H9 (cell line): ENCODE results near the gene CACNA2D3. TPM values are rescaled to one million over a fixed set of nuclear protein-coding genes. Genes with fewer than 3 reads are reported as not detected.

ENCODE experiments used
- DNase-seq: peaks from one replicate; pipeline ENCODE4 v3.0.0-alpha.2; 2017
- H2AFZ ChIP-seq: one replicate; pipeline ENCODE4 v1.6.1; 2013; ENCODE audit warnings: mild to moderate bottlenecking, low read length, control low read depth, moderate library complexity
- H2AK5ac ChIP-seq: 2 replicates; pipeline ENCODE4 v1.6.1; 2013; ENCODE audit warnings: low read length, control low read depth, mixed read lengths; ENCODE audit not compliant: insufficient read length
- H2BK120ac ChIP-seq: one replicate; pipeline ENCODE4 v1.6.1; 2013; ENCODE audit warnings: low read depth, mild to moderate bottlenecking, low read length, control low read depth, inconsistent platforms; ENCODE audit not compliant: poor library complexity, severe bottlenecking
- H2BK12ac ChIP-seq: 2 replicates; pipeline ENCODE4 v1.6.1; 2013; ENCODE audit warnings: low read length, control low read depth, mixed read lengths, low read depth; ENCODE audit not compliant: insufficient read length
- H2BK15ac ChIP-seq: 2 replicates; pipeline ENCODE4 v1.6.1; 2013; ENCODE audit warnings: low read depth, low read length, control low read depth
- H2BK20ac ChIP-seq: one replicate; pipeline ENCODE4 v1.6.1; 2013; ENCODE audit warnings: low read depth, mild to moderate bottlenecking, low read length, control low read depth, inconsistent platforms; ENCODE audit not compliant: poor library complexity, severe bottlenecking
- H2BK5ac ChIP-seq: 2 replicates; pipeline ENCODE4 v1.6.1; 2013; ENCODE audit warnings: low read length, control low read depth, mixed read lengths; ENCODE audit not compliant: insufficient read length
- H3K14ac ChIP-seq: 2 replicates; pipeline ENCODE4 v1.6.1; 2013; ENCODE audit warnings: low read length, control low read depth; ENCODE audit not compliant: insufficient read depth
- H3K18ac ChIP-seq: 2 replicates; pipeline ENCODE4 v1.6.1; 2013; ENCODE audit warnings: low read depth, mild to moderate bottlenecking, mixed read lengths, low read length, control low read depth; ENCODE audit not compliant: insufficient read length
- H3K23ac ChIP-seq: 2 replicates; pipeline ENCODE4 v1.6.1; 2013; ENCODE audit warnings: low read length, control low read depth, mixed read lengths, low read depth; ENCODE audit not compliant: insufficient read length
- H3K23me2 ChIP-seq: 2 replicates; pipeline ENCODE4 v1.6.1; 2013; ENCODE audit warnings: low read depth, mild to moderate bottlenecking, mixed read lengths, low read length, control low read depth; ENCODE audit not compliant: insufficient read length, poor library complexity, severe bottlenecking
- H3K27ac ChIP-seq: 2 replicates; pipeline ENCODE4 v1.5.1; 2013; ENCODE audit warnings: low read length, control low read depth, mixed read lengths, low read depth; ENCODE audit not compliant: insufficient read length
- H3K27me3 ChIP-seq: 2 replicates; pipeline ENCODE4 v1.6.1; 2013; ENCODE audit warnings: low read length, control low read depth, inconsistent platforms; ENCODE audit not compliant: insufficient read depth
- H3K4ac ChIP-seq: 2 replicates; pipeline ENCODE4 v1.6.1; 2013; ENCODE audit warnings: low read depth, mild to moderate bottlenecking, control low read depth, inconsistent platforms, low read length, moderate library complexity
- H3K4me1 ChIP-seq: 2 replicates; pipeline ENCODE4 v1.6.1; 2013; ENCODE audit warnings: low read length, control low read depth, inconsistent platforms; ENCODE audit not compliant: insufficient read depth
- H3K4me2 ChIP-seq: 2 replicates; pipeline ENCODE4 v1.6.1; 2013; ENCODE audit warnings: low read length, control low read depth, mixed read lengths; ENCODE audit not compliant: insufficient read length, insufficient read depth
- H3K56ac ChIP-seq: 2 replicates; pipeline ENCODE4 v1.6.1; 2013; ENCODE audit warnings: low read depth, mild to moderate bottlenecking, mixed read lengths, low read length, control low read depth; ENCODE audit not compliant: insufficient read length
- H3K79me1 ChIP-seq: 2 replicates; pipeline ENCODE4 v1.6.1; 2013; ENCODE audit warnings: low read depth, mild to moderate bottlenecking, moderate library complexity, low read length, control low read depth, inconsistent platforms; ENCODE audit not compliant: insufficient read depth, poor library complexity, severe bottlenecking
- H3K79me2 ChIP-seq: 2 replicates; pipeline ENCODE4 v1.6.1; 2013; ENCODE audit warnings: low read length, control low read depth, inconsistent platforms; ENCODE audit not compliant: insufficient read depth
- H3K9ac ChIP-seq: 2 replicates; pipeline ENCODE4 v1.6.1; 2013; ENCODE audit warnings: low read length, control low read depth, mixed read lengths; ENCODE audit not compliant: insufficient read length; ENCODE audit errors: extremely low read depth
- H3K9me3 ChIP-seq: one replicate; pipeline ENCODE4 v1.6.1; 2013; ENCODE audit warnings: low read depth, low read length, inconsistent platforms; ENCODE audit not compliant: control insufficient read depth
- H3T11ph ChIP-seq: one replicate; pipeline ENCODE4 v1.6.1; 2013; ENCODE audit warnings: mild to moderate bottlenecking, low read length, control low read depth, inconsistent platforms
- H4K20me1 ChIP-seq: one replicate; pipeline ENCODE4 v1.6.1; 2013; ENCODE audit not compliant: control insufficient read depth, insufficient read length, insufficient read depth
- H4K5ac ChIP-seq: 2 replicates; pipeline ENCODE4 v1.6.1; 2013; ENCODE audit warnings: low read depth, mild to moderate bottlenecking, mixed read lengths, low read length, control low read depth; ENCODE audit not compliant: insufficient read length
- H4K8ac ChIP-seq: replicated peaks from 2 replicates; pipeline ENCODE4 v1.6.1; 2013; ENCODE audit warnings: low read length, control low read depth, mixed read lengths, low read depth; ENCODE audit not compliant: insufficient read length
- H4K91ac ChIP-seq: 2 replicates; pipeline ENCODE4 v1.6.1; 2013; ENCODE audit warnings: low read depth, mild to moderate bottlenecking, moderate library complexity, mixed read lengths, low read length, control low read depth; ENCODE audit not compliant: insufficient read length
- H3K27ac Mint-ChIP-seq, 3 experiments: 2 replicates in 2 of 3; 3 replicates in 1 of 3; pipeline ENCODE4 v1.8.0; 2020 to 2021; ENCODE audit warnings: mixed read lengths in 3 of 3, mild to moderate bottlenecking in 1 of 3, moderate library complexity in 1 of 3
- H3K27me3 Mint-ChIP-seq: 2 replicates; pipeline ENCODE4 v1.8.0; 2021; ENCODE audit warnings: low read depth, mild to moderate bottlenecking, moderate library complexity, mixed read lengths
- H3K36me3 Mint-ChIP-seq, 3 experiments: 2 replicates in 2 of 3; 3 replicates in 1 of 3; pipeline ENCODE4 v1.8.0; 2020 to 2021; ENCODE audit warnings: low read depth in 3 of 3, mixed read lengths in 3 of 3; ENCODE audit not compliant: insufficient read depth in 1 of 3
- H3K4me1 Mint-ChIP-seq, 2 experiments: 2 replicates each; pipeline ENCODE4 v1.8.0; 2020; ENCODE audit warnings: mixed read lengths in 2 of 2
- H3K4me3 Mint-ChIP-seq, 2 experiments: 2 replicates in 1 of 2; 3 replicates in 1 of 2; pipeline ENCODE4 v1.8.0; 2020 to 2021; ENCODE audit warnings: mild to moderate bottlenecking in 2 of 2, mixed read lengths in 2 of 2, moderate library complexity in 1 of 2
- H3K9me3 Mint-ChIP-seq, 2 experiments: 2 replicates in 1 of 2; 3 replicates in 1 of 2; pipeline ENCODE4 v1.8.0; 2020; ENCODE audit warnings: mild to moderate bottlenecking in 2 of 2, mixed read lengths in 2 of 2, moderate library complexity in 1 of 2
- WGBS: extraction: QIAGEN DNeasy Blood & Tissue Kit; methylation state at CpG from one replicate; pipeline ENCODE4 v1.1.7; 2013; ENCODE audit warnings: missing lambda C conversion rate, low lambda C conversion rate, mixed read lengths; ENCODE audit not compliant: insufficient read length; ENCODE audit errors: extremely low coverage; 5-methylcytosine and 5-hydroxymethylcytosine counted together
- total RNA-seq: library from RNA; stranded (reverse); gene quantifications from 2 replicates; pipeline ENCODE4 v1.2.1, GENCODE V29; 2021
- TF ChIP-seq, protein P1 (sequence below): fragments of 200-600 bp; sonication (generic); conservative IDR thresholded peaks from 3 replicates; pipeline ENCODE4 v1.8.0; 2021; ENCODE audit warnings: antibody characterized with exemption, mild to moderate bottlenecking

The CACNA2D3 gene
- total RNA-seq, 1 experiment from 2014 or later, result 3.2 TPM

DNA sequence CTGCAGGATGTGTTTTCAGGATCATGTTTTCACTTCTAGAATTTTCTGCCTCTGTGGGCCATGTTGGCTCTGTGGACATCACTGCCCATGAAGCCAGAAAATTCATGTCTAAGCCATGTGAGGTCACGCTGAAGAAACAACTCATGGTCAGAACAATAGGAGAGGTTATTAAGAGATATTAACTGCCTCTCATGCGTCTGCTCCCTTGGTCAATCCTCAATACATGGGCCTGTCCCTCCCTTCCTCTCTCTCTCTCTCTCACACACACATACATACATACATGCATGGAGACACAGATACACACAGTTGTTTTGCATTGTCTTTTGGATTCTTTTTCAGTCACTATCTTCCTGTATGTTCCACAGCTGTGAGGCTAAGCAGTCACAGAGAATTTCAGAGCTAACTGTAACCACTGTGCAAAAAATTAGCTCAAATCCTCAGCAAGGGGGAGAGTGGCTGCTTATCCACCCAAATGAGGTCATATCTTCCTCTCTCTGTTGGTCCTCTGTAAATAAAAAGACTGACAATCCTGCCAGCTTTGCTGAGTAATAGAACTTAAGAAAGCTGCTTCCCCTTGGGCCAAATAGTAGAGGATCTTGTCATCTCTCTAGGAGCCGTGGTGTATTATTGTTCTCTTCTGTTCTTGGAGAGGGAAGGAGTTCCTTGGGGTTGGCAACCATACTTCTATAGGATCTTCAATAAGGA, 759.9 kb downstream of the CACNA2D3 start:
- H3K27me3 Mint-ChIP-seq, result no peaks in the 10 kb centered on the region
- H3K27ac ChIP-seq, result no peak overlapping the region
- no peak overlapping the region for H4K5ac ChIP-seq
- H3K18ac ChIP-seq, result no peak overlapping the region
- H3K27ac Mint-ChIP-seq, result no peak overlapping the region
- no CpG with 5 or more reads among the region's 3 CpGs for WGBS
- H2BK120ac ChIP-seq, result no peak overlapping the region
- H3K56ac ChIP-seq, result no peak overlapping the region
- H3K4me2 ChIP-seq, result no peak overlapping the region
- H3K4ac ChIP-seq, result no peak overlapping the region
- H3K79me1 ChIP-seq, result no peaks in the 10 kb centered on the region
- no peaks in the 10 kb centered on the region for H3K9me3 Mint-ChIP-seq
- H3K9me3 ChIP-seq, result no peaks in the 10 kb centered on the region
- peaks cover 12 to 22% of the 10 kb centered on the region in 2 experiments for H3K4me1 Mint-ChIP-seq
- TF ChIP-seq, protein P1, sequence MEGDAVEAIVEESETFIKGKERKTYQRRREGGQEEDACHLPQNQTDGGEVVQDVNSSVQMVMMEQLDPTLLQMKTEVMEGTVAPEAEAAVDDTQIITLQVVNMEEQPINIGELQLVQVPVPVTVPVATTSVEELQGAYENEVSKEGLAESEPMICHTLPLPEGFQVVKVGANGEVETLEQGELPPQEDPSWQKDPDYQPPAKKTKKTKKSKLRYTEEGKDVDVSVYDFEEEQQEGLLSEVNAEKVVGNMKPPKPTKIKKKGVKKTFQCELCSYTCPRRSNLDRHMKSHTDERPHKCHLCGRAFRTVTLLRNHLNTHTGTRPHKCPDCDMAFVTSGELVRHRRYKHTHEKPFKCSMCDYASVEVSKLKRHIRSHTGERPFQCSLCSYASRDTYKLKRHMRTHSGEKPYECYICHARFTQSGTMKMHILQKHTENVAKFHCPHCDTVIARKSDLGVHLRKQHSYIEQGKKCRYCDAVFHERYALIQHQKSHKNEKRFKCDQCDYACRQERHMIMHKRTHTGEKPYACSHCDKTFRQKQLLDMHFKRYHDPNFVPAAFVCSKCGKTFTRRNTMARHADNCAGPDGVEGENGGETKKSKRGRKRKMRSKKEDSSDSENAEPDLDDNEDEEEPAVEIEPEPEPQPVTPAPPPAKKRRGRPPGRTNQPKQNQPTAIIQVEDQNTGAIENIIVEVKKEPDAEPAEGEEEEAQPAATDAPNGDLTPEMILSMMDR, result no peak
- no peak overlapping the region for H4K91ac ChIP-seq
- no peak overlapping the region for H2BK15ac ChIP-seq
- H3K23ac ChIP-seq, result no peak overlapping the region
- H2AFZ ChIP-seq, result no peak overlapping the region
- H2BK20ac ChIP-seq, result no peak overlapping the region
- no peaks in the 10 kb centered on the region for H3K23me2 ChIP-seq
- H2BK5ac ChIP-seq, result no peak overlapping the region
- no peak overlapping the region for H3K14ac ChIP-seq
- no peak overlapping the region for H3T11ph ChIP-seq
- no peak overlapping the region for H3K9ac ChIP-seq
- H3K4me1 ChIP-seq, result no peaks in the 10 kb centered on the region
- no peak overlapping the region for H4K8ac ChIP-seq
- H4K20me1 ChIP-seq, result no peaks in the 10 kb centered on the region
- DNase-seq, result no peak
- no peaks in the 10 kb centered on the region for H3K79me2 ChIP-seq
- no peak overlapping the region for H3K4me3 Mint-ChIP-seq
- no peak overlapping the region for H2AK5ac ChIP-seq
- peaks cover 0 to 4% (median 3%) of the 10 kb centered on the region in 3 experiments; a peak in 2 of 7 replicates for H3K36me3 Mint-ChIP-seq
- H2BK12ac ChIP-seq, result no peak overlapping the region
- no peaks in the 10 kb centered on the region for H3K27me3 ChIP-seq
